Mesothelial cell of epicardium (in vitro differentiated cells): ENCODE data around the gene SNORC. TPM values are rescaled to one million over a fixed set of nuclear protein-coding genes. Genes with fewer than 3 reads are reported as not detected.
"Not testable (repeated sequence)": the region's sequence is repeated elsewhere in the genome, so short reads cannot be mapped to it uniquely, and the experiment has no call there.

Experiments used
- DNase-seq, 2 experiments: peaks; one replicate each; pipeline ENCODE4 v3.0.0; 2021; ENCODE audit warnings: low spot score in 2 of 2; ENCODE audit not compliant: unreplicated experiment in 2 of 2
- H3K27ac Mint-ChIP-seq: 2 replicates; pipeline ENCODE4 v1.8.0; 2021; ENCODE audit warnings: mixed read lengths
- H3K27me3 Mint-ChIP-seq: 2 replicates; pipeline ENCODE4 v1.8.0; 2021; ENCODE audit warnings: low read depth, mixed read lengths
- H3K36me3 Mint-ChIP-seq: 2 replicates; pipeline ENCODE4 v1.8.0; 2021; ENCODE audit warnings: mixed read lengths
- H3K4me1 Mint-ChIP-seq: 2 replicates; pipeline ENCODE4 v1.8.0; 2021; ENCODE audit warnings: mixed read lengths
- H3K4me3 Mint-ChIP-seq: 2 replicates; pipeline ENCODE4 v1.8.0; 2021; ENCODE audit warnings: mild to moderate bottlenecking, moderate library complexity, mixed read lengths
- H3K9me3 Mint-ChIP-seq: 2 replicates; pipeline ENCODE4 v1.8.0; 2021; ENCODE audit warnings: mixed read lengths
- total RNA-seq: library from RNA; stranded (reverse); gene quantifications from 3 replicates; pipeline ENCODE4 v1.2.1, GENCODE V29; 2021
- TF ChIP-seq, protein P1 (sequence below): fragments of 200-600 bp; sonication (generic); IDR thresholded peaks from one replicate; pipeline ENCODE4 v1.5.0; 2021; ENCODE audit warnings: antibody characterized with exemption; ENCODE audit not compliant: unreplicated experiment

Gene SNORC
- total RNA-seq, 1 donor from 2014 or later = 4.1 TPM

DNA sequence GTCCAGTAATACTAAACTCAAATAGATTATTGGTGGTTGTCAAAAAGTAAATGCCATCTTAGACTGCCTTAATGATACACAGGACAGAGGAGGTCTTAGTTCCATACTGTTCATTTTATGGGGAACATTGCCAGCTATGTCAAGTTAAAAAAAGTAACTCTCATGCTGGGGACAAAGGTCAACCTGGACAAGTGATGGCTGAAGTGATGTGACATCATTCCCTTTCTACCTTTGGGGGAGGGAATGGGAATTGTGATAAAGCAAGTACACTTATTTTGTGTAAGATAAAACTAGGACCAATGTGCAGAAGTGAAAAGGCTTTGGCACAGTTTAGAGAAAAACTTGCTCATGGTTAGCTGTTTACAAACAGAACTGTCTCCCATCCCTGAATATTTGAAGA is 24.0 kb upstream of the SNORC start:
- TF ChIP-seq, protein P1, sequence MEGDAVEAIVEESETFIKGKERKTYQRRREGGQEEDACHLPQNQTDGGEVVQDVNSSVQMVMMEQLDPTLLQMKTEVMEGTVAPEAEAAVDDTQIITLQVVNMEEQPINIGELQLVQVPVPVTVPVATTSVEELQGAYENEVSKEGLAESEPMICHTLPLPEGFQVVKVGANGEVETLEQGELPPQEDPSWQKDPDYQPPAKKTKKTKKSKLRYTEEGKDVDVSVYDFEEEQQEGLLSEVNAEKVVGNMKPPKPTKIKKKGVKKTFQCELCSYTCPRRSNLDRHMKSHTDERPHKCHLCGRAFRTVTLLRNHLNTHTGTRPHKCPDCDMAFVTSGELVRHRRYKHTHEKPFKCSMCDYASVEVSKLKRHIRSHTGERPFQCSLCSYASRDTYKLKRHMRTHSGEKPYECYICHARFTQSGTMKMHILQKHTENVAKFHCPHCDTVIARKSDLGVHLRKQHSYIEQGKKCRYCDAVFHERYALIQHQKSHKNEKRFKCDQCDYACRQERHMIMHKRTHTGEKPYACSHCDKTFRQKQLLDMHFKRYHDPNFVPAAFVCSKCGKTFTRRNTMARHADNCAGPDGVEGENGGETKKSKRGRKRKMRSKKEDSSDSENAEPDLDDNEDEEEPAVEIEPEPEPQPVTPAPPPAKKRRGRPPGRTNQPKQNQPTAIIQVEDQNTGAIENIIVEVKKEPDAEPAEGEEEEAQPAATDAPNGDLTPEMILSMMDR = no peak
- H3K27me3 Mint-ChIP-seq = no peaks in the 10 kb centered on the region
- no peak overlapping the region for H3K4me3 Mint-ChIP-seq
- DNase-seq = no peak
- no peaks in the 10 kb centered on the region for H3K4me1 Mint-ChIP-seq
- no peak overlapping the region for H3K27ac Mint-ChIP-seq
- peaks cover 32% of the 10 kb centered on the region for H3K36me3 Mint-ChIP-seq
- no peaks in the 10 kb centered on the region for H3K9me3 Mint-ChIP-seq

DNA sequence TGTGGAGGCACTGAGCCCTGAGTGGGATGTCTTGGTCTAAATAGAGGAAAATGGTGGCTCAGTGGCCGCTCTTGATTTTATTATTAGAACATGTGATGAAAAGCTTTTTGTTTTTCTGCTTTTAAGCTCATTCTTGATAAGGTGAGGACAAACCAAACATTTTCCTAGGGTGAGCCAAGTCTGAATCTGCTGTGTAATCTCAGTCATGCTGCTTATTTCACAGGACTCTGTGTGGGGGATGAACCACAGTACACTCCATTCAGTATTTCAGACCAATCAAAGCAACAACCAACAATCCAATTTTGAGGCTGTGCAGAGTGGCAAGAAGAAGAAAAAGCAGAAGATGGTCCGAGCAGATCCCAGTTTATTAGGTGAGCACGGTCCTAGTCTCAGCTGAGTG is 20.0 kb upstream of the SNORC start:
- peaks cover 24% of the 10 kb centered on the region for H3K36me3 Mint-ChIP-seq
- no peaks in the 10 kb centered on the region for H3K27me3 Mint-ChIP-seq
- H3K27ac Mint-ChIP-seq = no peak overlapping the region
- peaks cover 3% of the 10 kb centered on the region for H3K4me1 Mint-ChIP-seq
- no peaks in the 10 kb centered on the region for H3K9me3 Mint-ChIP-seq
- TF ChIP-seq, protein P1 = no peak
- no peak for DNase-seq
- no peak overlapping the region for H3K4me3 Mint-ChIP-seq

DNA sequence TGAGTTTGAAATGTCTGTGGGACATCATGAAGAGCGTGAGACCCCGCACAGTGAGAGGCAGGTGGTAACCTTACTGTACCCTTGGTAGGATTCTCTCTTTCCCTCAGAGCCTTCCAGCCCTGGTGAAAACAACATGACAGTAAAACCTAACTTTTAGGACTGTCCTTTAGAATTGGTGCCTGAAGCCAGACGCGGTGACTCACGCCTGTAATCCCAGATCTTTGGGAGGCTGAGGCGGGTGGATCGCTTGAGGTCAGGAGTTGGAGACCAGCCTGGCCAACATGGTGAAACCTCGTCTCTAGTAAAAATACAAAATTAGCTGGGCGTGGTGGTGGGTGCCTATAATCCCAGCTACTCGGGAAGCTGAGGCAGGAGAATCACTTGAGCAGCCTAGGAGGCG is 18.0 kb upstream of the SNORC start:
- not testable (repeated sequence) for DNase-seq, H3K27ac Mint-ChIP-seq, H3K4me3 Mint-ChIP-seq, H3K27me3 Mint-ChIP-seq, H3K9me3 Mint-ChIP-seq, H3K4me1 Mint-ChIP-seq
- H3K36me3 Mint-ChIP-seq = peaks cover 22% of the 10 kb centered on the region

DNA sequence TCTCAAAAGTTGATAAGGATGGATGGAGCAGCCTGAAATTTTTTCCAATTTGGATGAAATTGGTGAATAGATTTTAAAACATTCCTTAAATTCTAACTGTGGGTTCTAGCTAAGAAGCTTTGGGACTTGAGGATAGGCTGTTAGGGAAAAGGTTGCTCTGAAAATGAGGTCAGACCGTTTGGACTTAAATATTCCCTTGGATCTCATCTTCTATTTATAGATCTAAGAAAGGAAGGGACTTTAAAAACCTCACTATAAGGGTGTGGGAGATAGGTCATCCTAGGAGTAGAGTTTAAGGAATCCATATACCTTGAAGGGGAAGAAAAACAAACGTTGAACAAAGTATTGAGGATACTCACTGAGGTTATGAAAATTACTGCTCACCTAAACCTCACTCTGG is 17.4 kb upstream of the SNORC start:
- Mint-ChIP-seq H3K9me3 (no peaks in the 10 kb centered on the region), H3K4me1 (peaks cover 3% of the 10 kb centered on the region), H3K27me3 (no peaks in the 10 kb centered on the region), H3K4me3 (no peak overlapping the region), H3K36me3 (peaks cover 25% of the 10 kb centered on the region), H3K27ac (no peak overlapping the region)
- DNase-seq = no peak
- TF ChIP-seq, protein P1 = no peak

DNA sequence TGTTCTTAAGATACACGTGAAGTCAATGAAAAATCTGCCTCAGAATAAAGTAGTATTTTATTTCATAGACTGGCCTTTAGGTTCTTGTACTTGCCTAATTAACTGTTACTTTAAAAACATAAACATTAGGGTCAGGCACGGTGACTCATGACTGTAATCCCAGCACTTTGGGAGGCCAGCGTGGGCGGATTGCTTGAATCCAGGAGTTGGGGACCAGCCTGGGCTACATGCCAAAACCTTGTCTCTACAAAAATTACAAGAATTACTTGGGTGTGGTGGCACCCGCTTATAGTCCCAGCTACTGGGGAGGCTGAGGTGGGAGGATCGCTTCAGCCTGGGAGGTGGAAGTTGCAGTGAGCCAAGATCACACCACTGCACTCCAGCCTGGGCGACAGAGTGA is 16.0 kb upstream of the SNORC start:
- Mint-ChIP-seq H3K4me3 (no peak overlapping the region), H3K9me3 (no peaks in the 10 kb centered on the region), H3K27ac (peak overlapping the region; percentile 50), H3K36me3 (peaks cover 30% of the 10 kb centered on the region), H3K27me3 (no peaks in the 10 kb centered on the region), H3K4me1 (peaks cover 3% of the 10 kb centered on the region)
- DNase-seq = no peak
- TF ChIP-seq, protein P1 = no peak

DNA sequence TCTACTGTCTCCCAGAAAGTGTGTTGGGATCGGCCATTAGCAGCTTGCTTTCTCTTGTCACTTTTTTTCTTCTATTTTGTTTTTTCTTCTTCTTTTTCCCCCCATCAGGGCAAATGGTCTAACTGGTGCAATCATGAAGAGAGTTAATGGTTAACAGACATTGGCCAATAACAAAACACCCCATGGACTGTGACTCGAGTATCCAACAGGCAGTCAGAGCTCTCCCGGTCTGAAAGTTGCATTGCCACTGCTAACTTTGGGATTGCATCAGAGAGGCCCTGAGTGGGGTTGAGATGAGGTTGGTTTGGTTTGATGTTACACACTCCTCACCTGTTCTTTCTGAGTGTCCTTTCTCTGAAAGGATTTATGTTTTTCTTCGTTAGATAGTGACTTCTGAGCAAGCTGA is 12.9 kb upstream of the SNORC start:
- Mint-ChIP-seq H3K36me3 (peaks cover 43% of the 10 kb centered on the region), H3K4me1 (peaks cover 3% of the 10 kb centered on the region), H3K27me3 (no peaks in the 10 kb centered on the region), H3K4me3 (no peak overlapping the region), H3K9me3 (no peaks in the 10 kb centered on the region), H3K27ac (no peak overlapping the region)
- DNase-seq = no peak
- TF ChIP-seq, protein P1 = no peak
